ENCODE measurements around the gene ST6GALNAC1. TPM values are rescaled to one million over a fixed set of nuclear protein-coding genes. Genes with fewer than 3 reads are reported as not detected.
"Not testable (repeated sequence)": the region's sequence is repeated elsewhere in the genome, so short reads cannot be mapped to it uniquely, and the experiment has no call there.

Gene ST6GALNAC1
- total and polyA plus RNA-seq, 8 donors, result 28.0 to 257 (median 62.4) TPM

GRCh38 chr17:76640550-76641380, 2.8 kb downstream of the ST6GALNAC1 start:
- peak overlapping the region; percentile 4 to 91 (median 61) for H3K27ac ChIP-seq
- H3K27me3 ChIP-seq, result peaks cover 0 to 7% (median 0%) of the 10 kb centered on the region in 3 donors
- peak overlapping the region in 3 of 4 donors; percentile 30 to 41 (median 41) for H3K4me3 ChIP-seq
- H3K36me3 ChIP-seq, result peaks cover 0 to 5% (median 2%) of the 10 kb centered on the region in 4 donors
- H3K4me1 ChIP-seq, result peaks cover 11 to 27% (median 20%) of the 10 kb centered on the region in 4 donors
- DNase-seq, result no peak
- WGBS, 5 donors, result 25 to 49% (median 39%) methylated on average over 6 of the region's 6 CpGs
- no peaks in the 10 kb centered on the region for H3K9me3 ChIP-seq
- intact Hi-C loops (cut with DNase I; ENCODE audit: low total_unique reads), result no loop called here
- TF ChIP-seq POLR2A (IDR thresholded peaks at IDR 0.05) (no peak), POLR2AphosphoS5 (IDR thresholded peaks at IDR 0.05) (no peak), EP300 (IDR thresholded peaks at IDR 0.05) (no peak)
- TF ChIP-seq, protein P1, sequence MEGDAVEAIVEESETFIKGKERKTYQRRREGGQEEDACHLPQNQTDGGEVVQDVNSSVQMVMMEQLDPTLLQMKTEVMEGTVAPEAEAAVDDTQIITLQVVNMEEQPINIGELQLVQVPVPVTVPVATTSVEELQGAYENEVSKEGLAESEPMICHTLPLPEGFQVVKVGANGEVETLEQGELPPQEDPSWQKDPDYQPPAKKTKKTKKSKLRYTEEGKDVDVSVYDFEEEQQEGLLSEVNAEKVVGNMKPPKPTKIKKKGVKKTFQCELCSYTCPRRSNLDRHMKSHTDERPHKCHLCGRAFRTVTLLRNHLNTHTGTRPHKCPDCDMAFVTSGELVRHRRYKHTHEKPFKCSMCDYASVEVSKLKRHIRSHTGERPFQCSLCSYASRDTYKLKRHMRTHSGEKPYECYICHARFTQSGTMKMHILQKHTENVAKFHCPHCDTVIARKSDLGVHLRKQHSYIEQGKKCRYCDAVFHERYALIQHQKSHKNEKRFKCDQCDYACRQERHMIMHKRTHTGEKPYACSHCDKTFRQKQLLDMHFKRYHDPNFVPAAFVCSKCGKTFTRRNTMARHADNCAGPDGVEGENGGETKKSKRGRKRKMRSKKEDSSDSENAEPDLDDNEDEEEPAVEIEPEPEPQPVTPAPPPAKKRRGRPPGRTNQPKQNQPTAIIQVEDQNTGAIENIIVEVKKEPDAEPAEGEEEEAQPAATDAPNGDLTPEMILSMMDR (IDR thresholded peaks at IDR 0.05), result no peak

DNA sequence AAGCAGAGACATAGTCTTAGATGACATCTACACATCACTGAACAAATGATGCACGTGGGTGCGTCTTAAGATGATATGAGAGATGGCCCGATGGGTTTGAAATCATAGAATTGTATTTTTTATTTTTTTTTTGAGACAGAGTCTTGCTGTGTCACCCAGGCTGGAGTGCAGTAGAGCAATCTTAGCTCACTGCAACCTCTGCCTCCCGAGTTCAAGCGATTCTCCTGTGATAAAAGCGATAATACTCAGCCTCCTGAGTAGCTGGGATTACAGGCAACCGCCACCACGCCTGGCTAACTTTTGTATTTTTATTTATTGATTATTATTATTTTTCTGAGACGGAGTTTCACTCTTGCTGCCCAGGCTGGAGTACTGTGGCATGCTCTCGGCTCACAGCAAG, 5.3 kb downstream of the ST6GALNAC1 start:
- Histone ChIP-seq H3K9me3 (no peaks in the 10 kb centered on the region), H3K36me3 (peaks cover 0 to 12% (median 5%) of the 10 kb centered on the region in 4 donors), H3K27ac (peak overlapping the region in 2 of 5 donors; percentile 52 to 91), H3K4me1 (peaks cover 5 to 20% (median 13%) of the 10 kb centered on the region in 4 donors), H3K4me3 (no peak overlapping the region), H3K27me3 (peaks cover 0 to 12% (median 0%) of the 10 kb centered on the region in 3 donors)
- no peak for DNase-seq
- intact Hi-C loops (cut with DNase I; ENCODE audit: low total_unique reads), result no loop called here
- no peak for TF ChIP-seq POLR2A (IDR thresholded peaks at IDR 0.05)
- no peak for TF ChIP-seq POLR2AphosphoS5 (IDR thresholded peaks at IDR 0.05)
- no peak for TF ChIP-seq EP300 (IDR thresholded peaks at IDR 0.05)
- TF ChIP-seq, protein P1 (IDR thresholded peaks at IDR 0.05), result no peak
- 81 to 86% (median 82%) methylated on average over 10 of the region's 10 CpGs for WGBS, 5 donors

GRCh38 chr17:76636486-76637206, 6.9 kb downstream of the ST6GALNAC1 start:
- not testable (repeated sequence) for DNase-seq

DNA sequence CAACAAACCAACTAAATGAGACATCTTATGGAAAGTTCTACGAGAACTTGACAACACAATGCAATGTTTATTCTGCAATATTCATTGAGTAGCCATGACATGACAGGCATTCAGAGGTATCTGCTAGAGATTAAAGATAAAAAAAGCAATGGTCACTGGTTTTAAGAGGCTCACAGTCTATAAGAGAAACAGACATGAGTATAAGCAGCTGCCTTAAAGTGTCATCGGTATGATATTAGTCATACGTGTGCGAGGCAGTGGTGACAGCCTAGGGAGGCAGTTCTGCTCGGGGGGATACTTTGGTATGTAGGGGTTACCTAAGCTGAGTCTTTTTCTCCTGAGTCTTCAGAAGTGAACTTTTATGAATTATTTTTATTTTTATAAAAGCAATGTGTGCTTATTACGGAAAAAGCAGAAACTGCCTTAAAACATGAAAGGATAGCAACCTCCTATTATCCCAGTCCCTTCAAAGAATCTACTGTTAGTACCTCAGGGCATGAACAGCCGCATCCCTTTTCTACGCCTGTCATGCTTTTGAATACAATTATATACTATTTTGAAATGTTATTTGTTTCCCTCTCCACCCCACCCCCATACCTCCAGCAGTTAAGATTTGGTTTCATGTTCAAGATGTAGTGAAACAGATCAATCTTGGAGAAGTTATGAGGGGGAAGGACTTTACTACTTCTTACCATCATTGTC, 7.7 kb downstream of the ST6GALNAC1 start:
- TF ChIP-seq POLR2AphosphoS5 (IDR thresholded peaks at IDR 0.05) (no peak), POLR2A (IDR thresholded peaks at IDR 0.05) (no peak), EP300 (IDR thresholded peaks at IDR 0.05) (no peak)
- TF ChIP-seq, protein P1 (IDR thresholded peaks at IDR 0.05), result no peak
- intact Hi-C loops (cut with DNase I; ENCODE audit: low total_unique reads), result no loop called here
- peaks cover 0 to 12% (median 5%) of the 10 kb centered on the region in 4 donors for H3K36me3 ChIP-seq
- no peak overlapping the region for H3K4me3 ChIP-seq
- H3K27me3 ChIP-seq, result peaks cover 0 to 12% (median 0%) of the 10 kb centered on the region in 3 donors
- H3K27ac ChIP-seq, result no peak overlapping the region
- 79 to 91% (median 86%) methylated on average over 8 of the region's 8 CpGs for WGBS, 5 donors
- DNase-seq, result no peak
- peaks cover 6 to 40% (median 22%) of the 10 kb centered on the region in 4 donors for H3K4me1 ChIP-seq
- no peaks in the 10 kb centered on the region for H3K9me3 ChIP-seq

More at GRCh38 chr17:76636486-76637206, 6.9 kb downstream of the ST6GALNAC1 start:
- peaks cover 0 to 12% (median 5%) of the 10 kb centered on the region in 4 donors for H3K36me3 ChIP-seq
- peaks cover 0 to 12% (median 0%) of the 10 kb centered on the region in 3 donors for H3K27me3 ChIP-seq
- intact Hi-C loops (cut with DNase I; ENCODE audit: low total_unique reads); H3K9me3 ChIP-seq; H3K27ac ChIP-seq; H3K4me3 ChIP-seq: not testable (repeated sequence)
- 78 to 86% (median 82%) methylated on average over 20 to 25 of the region's 27 CpGs for WGBS, 5 donors
- peaks cover 6 to 34% (median 20%) of the 10 kb centered on the region in 4 donors for H3K4me1 ChIP-seq
